HepG2 (cell line): ENCODE results near the gene MCFD2. TPM values are rescaled to one million over a fixed set of nuclear protein-coding genes. Genes with fewer than 3 reads are reported as not detected.

Source experiments
- EP300 ChIP-seq, 3 experiments: sonication (generic) in 1 of 3; formaldehyde crosslinking in 1 of 3; IDR thresholded peaks; 2 replicates each; pipeline versions ENCODE4 v1.5.1 to v1.6.1; 2011 to 2020; ENCODE audit warnings: low read depth in 2 of 3, low read length in 2 of 3, borderline replicate concordance in 1 of 3, improper control_type of control experiment in 1 of 3, mild to moderate bottlenecking in 1 of 3, missing genetic modification reagents in 1 of 3, moderate library complexity in 1 of 3
- HCFC1 ChIP-seq: fragments of 150-350 bp; IDR thresholded peaks from 2 replicates; pipeline ENCODE4 v1.6.1; 2014; ENCODE audit warnings: low read depth, low read length
- HOXA9 ChIP-seq: sonication (generic); formaldehyde crosslinking; IDR thresholded peaks from 2 replicates; pipeline ENCODE4 v1.8.1; 2022; ENCODE audit warnings: missing genetic modification reagents, mild to moderate bottlenecking, moderate library complexity, borderline replicate concordance
- ISL2 ChIP-seq: sonication (generic); formaldehyde crosslinking; IDR thresholded peaks from 2 replicates; pipeline ENCODE4 v1.5.0; 2020; ENCODE audit warnings: missing genetic modification reagents
- KMT2A ChIP-seq: sonication (generic); formaldehyde crosslinking; IDR thresholded peaks from 2 replicates; pipeline ENCODE4 v1.4.0; 2020; ENCODE audit warnings: missing genetic modification reagents
- MAFF ChIP-seq: IDR thresholded peaks from 2 replicates; pipeline ENCODE4 v1.6.1; 2011; ENCODE audit warnings: low read depth, low read length, improper control_type of control experiment
- NFKB2 ChIP-seq: sonication (generic); formaldehyde crosslinking; IDR thresholded peaks from 2 replicates; pipeline ENCODE4 v1.4.0; 2020; ENCODE audit warnings: missing genetic modification reagents, borderline replicate concordance
- REPIN1 ChIP-seq: sonication (generic); formaldehyde crosslinking; IDR thresholded peaks from 2 replicates; pipeline ENCODE4 v1.8.0; 2022; ENCODE audit warnings: missing genetic modification reagents, low read depth, mild to moderate bottlenecking, borderline replicate concordance
- RXRB ChIP-seq: IDR thresholded peaks from 2 replicates; pipeline ENCODE4 v1.6.1; 2016; ENCODE audit warnings: borderline replicate concordance, missing genetic modification reagents, missing compliant biosample characterization
- SP5 ChIP-seq: IDR thresholded peaks from 2 replicates; pipeline ENCODE4 v1.6.1; 2016; ENCODE audit warnings: low read depth, borderline replicate concordance
- ZBTB39 ChIP-seq: sonication (generic); formaldehyde crosslinking; IDR thresholded peaks from 2 replicates; pipeline ENCODE4 v1.5.0; 2020; ENCODE audit warnings: missing genetic modification reagents
- ZBTB42 ChIP-seq: sonication (generic); formaldehyde crosslinking; IDR thresholded peaks from 2 replicates; pipeline ENCODE4 v1.5.0; 2020; ENCODE audit warnings: mild to moderate bottlenecking, missing genetic modification reagents
- ZNF121 ChIP-seq: sonication (generic); formaldehyde crosslinking; IDR thresholded peaks from 2 replicates; pipeline ENCODE4 v1.5.0; 2020; ENCODE audit warnings: mild to moderate bottlenecking, missing genetic modification reagents
- ZNF335 ChIP-seq: sonication (generic); formaldehyde crosslinking; IDR thresholded peaks from 2 replicates; pipeline ENCODE4 v1.4.0; 2020; ENCODE audit warnings: missing genetic modification reagents
- ZNF33B ChIP-seq: sonication (generic); formaldehyde crosslinking; IDR thresholded peaks from 2 replicates; pipeline ENCODE4 v1.5.1; 2020; ENCODE audit warnings: mild to moderate bottlenecking, missing genetic modification reagents
- ZNF619 ChIP-seq: sonication (generic); formaldehyde crosslinking; IDR thresholded peaks from 2 replicates; pipeline ENCODE4 v1.4.0; 2020; ENCODE audit warnings: mild to moderate bottlenecking, missing genetic modification reagents
- polyA plus RNA-seq, 8 experiments: library from polyadenylated mRNA; depleted of rRNA in 3 of 8; stranded (reverse) in 7 of 8; unstranded in 1 of 8; fragments of >200 nt; fragmentation: Illumina TruSeq in 4 of 8; extraction: Trizol in 4 of 8; gene quantifications; 2 replicates each; pipeline versions ENCODE4 v1.2.1 to v1.2.3, GENCODE V29; 2011 to 2016; ENCODE audit warnings: low read depth in 4 of 8, missing spikeins in 1 of 8, mixed read lengths in 1 of 8; ENCODE audit not compliant: insufficient read depth in 1 of 8
- total RNA-seq, 5 experiments: library from RNA; depleted of rRNA; stranded (reverse); fragments of >200 nt; fragmentation: Illumina TruSeq; extraction: Trizol; gene quantifications; 2 replicates each; pipeline ENCODE4 v1.2.3, GENCODE V29; 2016; ENCODE audit warnings: low read depth in 1 of 5
- TF ChIP-seq, protein P1 (sequence below): sonication (generic); formaldehyde crosslinking; IDR thresholded peaks from 2 replicates; pipeline ENCODE4 v1.8.0; 2022; ENCODE audit warnings: mild to moderate bottlenecking, missing genetic modification reagents; ENCODE audit not compliant: insufficient replicate concordance
- TF ChIP-seq, protein P2 (sequence below): sonication (generic); formaldehyde crosslinking; IDR thresholded peaks from 2 replicates; pipeline ENCODE4 v1.4.0; 2020; ENCODE audit warnings: missing genetic modification reagents
- TF ChIP-seq, protein P3 (sequence below): sonication (generic); IDR thresholded peaks from 2 replicates; pipeline ENCODE4 v1.6.1; 2016; ENCODE audit warnings: low read depth, borderline replicate concordance

MCFD2 gene
- total and polyA plus RNA-seq, 2 of the 13 experiments (the other 11 are each of a cell fraction or from before 2014, with no cell fraction given): 183 to 232 TPM

DNA sequence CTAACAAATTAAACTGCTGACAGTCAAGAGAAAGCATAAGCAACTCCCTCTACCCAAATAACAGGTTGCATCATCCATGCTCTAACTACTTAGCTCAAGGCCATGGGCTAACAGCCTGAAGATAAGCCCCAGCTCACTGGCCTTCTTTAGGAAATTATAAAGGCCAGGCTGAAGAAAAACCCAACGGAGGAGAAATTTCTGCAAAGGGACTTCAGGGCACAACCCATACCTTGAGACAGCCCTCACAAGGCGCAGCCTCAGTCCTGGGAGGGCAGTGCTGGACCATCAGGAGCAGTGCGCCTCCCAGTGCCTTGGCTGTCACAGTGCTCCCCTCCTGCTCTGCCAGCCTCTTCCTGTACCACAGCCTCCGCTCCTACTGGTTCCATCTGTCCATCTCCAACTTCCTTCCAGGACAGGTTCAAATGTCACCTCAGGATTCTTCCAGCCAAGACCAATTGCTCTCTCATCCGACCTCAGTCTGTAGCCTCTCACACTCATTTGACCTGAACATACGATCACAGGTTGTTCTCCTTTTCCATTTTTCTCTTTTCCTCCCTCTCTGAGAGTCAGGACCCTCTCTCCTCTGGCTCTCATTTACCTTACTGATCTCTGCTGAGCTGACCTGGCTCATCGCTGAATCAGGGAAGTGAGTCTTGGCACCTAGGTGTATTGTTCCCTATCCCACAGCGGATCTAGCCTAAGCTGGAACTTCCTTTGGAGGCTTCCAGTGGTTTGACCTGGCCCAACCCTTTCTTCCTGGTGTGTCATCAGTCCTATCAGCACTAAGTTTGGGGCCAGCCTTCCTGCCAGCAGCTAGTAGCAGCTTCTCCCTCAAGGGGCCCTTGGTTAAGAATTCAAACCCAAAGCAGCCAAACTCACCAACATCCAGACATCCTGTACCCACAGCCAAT lies 1.9 kb downstream of the MCFD2 start (continued):
- TF ChIP-seq RXRB (CRISPR knock-in tag) (no peak; the same call in 1 of the 2 replicates), HCFC1 (no peak), ZBTB42 (no peak), ZNF121 (no peak), ZBTB39 (CRISPR knock-in tag) (no peak), ZNF619 (CRISPR knock-in tag) (peak; percentile 82; the same call in 1 of the 2 replicates), ZNF33B (CRISPR knock-in tag) (0 out of 2 replicates have a peak, but pooled peaks have one; percentile 37), SP5 (CRISPR knock-in tag) (no peak), EP300 (IDR thresholded peaks at IDR 0.05; ENCODE audit: low read depth in 2 of 2, low read length in 2 of 2) (peak in 1 of 2 experiments; percentile 46; a peak in 1 of 4 replicates), EP300 (CRISPR knock-in tag; IDR thresholded peaks at IDR 0.05; ENCODE audit: borderline replicate concordance) (0 out of 2 replicates have a peak, but pooled peaks have one; percentile 12), HOXA9 (CRISPR knock-in tag) (no peak), NFKB2 (no peak; the same call in 1 of the 2 replicates), ZNF335 (CRISPR knock-in tag) (no peak), MAFF (no peak), REPIN1 (0 out of 2 replicates have a peak, but pooled peaks have one; percentile 9), ISL2 (CRISPR knock-in tag) (peak; percentile 42; the same call in 1 of the 2 replicates), KMT2A (CRISPR knock-in tag) (peak; percentile 32; the same call in 1 of the 2 replicates)
- TF ChIP-seq, protein P1, sequence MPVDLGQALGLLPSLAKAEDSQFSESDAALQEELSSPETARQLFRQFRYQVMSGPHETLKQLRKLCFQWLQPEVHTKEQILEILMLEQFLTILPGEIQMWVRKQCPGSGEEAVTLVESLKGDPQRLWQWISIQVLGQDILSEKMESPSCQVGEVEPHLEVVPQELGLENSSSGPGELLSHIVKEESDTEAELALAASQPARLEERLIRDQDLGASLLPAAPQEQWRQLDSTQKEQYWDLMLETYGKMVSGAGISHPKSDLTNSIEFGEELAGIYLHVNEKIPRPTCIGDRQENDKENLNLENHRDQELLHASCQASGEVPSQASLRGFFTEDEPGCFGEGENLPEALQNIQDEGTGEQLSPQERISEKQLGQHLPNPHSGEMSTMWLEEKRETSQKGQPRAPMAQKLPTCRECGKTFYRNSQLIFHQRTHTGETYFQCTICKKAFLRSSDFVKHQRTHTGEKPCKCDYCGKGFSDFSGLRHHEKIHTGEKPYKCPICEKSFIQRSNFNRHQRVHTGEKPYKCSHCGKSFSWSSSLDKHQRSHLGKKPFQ (CRISPR knock-in tag): no peak
- TF ChIP-seq, protein P2, sequence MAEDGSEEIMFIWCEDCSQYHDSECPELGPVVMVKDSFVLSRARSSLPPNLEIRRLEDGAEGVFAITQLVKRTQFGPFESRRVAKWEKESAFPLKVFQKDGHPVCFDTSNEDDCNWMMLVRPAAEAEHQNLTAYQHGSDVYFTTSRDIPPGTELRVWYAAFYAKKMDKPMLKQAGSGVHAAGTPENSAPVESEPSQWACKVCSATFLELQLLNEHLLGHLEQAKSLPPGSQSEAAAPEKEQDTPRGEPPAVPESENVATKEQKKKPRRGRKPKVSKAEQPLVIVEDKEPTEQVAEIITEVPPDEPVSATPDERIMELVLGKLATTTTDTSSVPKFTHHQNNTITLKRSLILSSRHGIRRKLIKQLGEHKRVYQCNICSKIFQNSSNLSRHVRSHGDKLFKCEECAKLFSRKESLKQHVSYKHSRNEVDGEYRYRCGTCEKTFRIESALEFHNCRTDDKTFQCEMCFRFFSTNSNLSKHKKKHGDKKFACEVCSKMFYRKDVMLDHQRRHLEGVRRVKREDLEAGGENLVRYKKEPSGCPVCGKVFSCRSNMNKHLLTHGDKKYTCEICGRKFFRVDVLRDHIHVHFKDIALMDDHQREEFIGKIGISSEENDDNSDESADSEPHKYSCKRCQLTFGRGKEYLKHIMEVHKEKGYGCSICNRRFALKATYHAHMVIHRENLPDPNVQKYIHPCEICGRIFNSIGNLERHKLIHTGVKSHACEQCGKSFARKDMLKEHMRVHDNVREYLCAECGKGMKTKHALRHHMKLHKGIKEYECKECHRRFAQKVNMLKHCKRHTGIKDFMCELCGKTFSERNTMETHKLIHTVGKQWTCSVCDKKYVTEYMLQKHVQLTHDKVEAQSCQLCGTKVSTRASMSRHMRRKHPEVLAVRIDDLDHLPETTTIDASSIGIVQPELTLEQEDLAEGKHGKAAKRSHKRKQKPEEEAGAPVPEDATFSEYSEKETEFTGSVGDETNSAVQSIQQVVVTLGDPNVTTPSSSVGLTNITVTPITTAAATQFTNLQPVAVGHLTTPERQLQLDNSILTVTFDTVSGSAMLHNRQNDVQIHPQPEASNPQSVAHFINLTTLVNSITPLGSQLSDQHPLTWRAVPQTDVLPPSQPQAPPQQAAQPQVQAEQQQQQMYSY (CRISPR knock-in tag): no peak
- TF ChIP-seq, protein P3, sequence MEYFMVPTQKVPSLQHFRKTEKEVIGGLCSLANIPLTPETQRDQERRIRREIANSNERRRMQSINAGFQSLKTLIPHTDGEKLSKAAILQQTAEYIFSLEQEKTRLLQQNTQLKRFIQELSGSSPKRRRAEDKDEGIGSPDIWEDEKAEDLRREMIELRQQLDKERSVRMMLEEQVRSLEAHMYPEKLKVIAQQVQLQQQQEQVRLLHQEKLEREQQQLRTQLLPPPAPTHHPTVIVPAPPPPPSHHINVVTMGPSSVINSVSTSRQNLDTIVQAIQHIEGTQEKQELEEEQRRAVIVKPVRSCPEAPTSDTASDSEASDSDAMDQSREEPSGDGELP: no peak
